ENCODE results near the gene MS4A10. TPM values are rescaled to one million over a fixed set of nuclear protein-coding genes. Genes with fewer than 3 reads are reported as not detected.
"Not testable (repeated sequence)": the region's sequence is repeated elsewhere in the genome, so short reads cannot be mapped to it uniquely, and the experiment has no call there.

MS4A10 gene
- total RNA-seq: not detected in 2 replicates
- polyA plus RNA-seq (2012): not detected

DNA sequence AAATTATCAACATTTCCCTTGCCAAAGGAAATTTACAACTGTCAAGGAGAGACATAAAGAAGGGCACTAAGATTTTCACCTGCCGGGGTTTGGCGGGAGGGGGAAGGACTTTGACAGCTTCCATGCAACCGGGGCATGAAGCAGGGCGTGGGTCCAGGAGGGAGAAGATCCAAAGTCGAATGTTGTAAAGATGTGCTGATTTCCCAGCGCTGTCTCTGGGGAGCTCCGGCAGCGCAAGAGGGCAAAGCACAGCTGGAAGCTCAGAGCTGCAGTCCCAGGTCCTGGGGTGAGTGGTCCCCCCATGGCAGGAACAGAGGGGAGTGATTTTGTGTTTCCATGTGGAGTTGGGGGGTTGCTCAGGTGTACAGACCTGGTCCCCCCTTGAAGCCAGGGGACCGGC lies at the start of gene MS4A10:
MS4A10 (plus strand) TSS at position 198 of the 400 bp plus-strand sequence. CDS start 5,003 bp downstream, outside the sequence.
- no peak for DNase-seq (ENCODE audit: low read depth)

GRCh38 chr11:60739114-60739513 lies 46.0 kb upstream of the MS4A10 start:
- no peak for DNase-seq (ENCODE audit: low read depth)

- DNase-seq (ENCODE audit: low read depth): no peak
Measured at GRCh38 chr11:60740573-60740972, 44.6 kb upstream of the MS4A10 start.

DNA sequence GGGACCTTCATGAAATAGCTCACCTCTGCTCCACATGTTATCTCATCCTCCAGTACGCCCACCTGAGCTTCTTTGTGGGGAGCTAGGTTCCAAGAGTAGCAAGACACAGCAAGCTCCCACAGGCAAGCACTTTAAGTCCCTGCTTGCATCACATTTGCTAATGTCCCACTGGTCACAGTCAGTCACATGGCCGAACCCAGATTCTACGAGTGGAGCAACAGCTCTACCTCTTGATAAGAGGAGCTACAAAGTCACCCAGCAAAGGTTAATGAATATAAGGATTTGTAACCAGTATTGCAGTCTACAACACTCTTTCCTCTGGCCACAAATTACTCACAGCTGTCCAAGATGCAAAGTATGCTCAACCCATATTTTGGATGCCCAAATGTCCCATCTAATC lies 43.7 kb upstream of the MS4A10 start:
- no peak for DNase-seq (ENCODE audit: low read depth)

GRCh38 chr11:60743058-60743457 lies 42.1 kb upstream of the MS4A10 start:
- no peak for DNase-seq (ENCODE audit: low read depth)

DNA sequence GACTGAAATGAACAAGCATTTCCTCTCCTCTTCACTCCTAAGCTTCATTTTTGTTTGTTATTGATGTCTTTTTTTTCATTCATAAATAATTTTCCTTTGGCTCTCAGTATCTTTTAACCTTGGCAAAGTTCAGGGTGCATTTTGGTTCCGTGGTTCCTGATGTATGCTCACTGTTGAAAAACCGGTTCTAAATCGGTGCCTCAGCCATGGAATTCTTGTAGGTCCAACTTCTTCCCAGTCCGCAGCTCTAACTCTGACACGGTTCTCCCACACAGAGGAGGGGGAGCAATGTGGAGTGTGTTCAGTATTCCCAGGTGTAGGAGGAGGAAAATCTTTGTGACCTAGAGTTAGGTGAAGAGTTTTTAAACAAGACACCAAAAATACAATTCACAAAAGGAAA lies 41.0 kb upstream of the MS4A10 start:
- DNase-seq (ENCODE audit: low read depth): no peak

DNA sequence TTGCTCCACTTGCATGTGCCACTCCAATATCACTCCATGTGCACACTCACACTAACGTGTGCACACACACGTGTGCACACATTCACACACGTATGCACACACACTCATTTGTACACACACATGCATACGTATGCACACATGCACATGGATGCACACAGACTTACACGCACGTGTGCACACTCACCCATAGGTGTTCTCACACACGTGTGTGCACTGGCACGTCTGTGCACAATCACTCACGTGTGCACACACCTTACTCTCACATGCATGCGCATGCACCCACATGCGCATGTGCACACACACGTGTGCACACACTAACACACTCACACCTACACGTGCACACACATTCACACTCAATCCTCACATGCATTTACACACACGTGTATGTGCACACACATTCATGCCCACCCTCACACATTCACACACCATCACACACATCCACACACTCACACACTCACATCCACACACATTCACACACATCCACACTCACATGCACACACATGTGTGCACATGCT lies 37.7 kb upstream of the MS4A10 start:
- DNase-seq (ENCODE audit: low read depth): no peak

DNA sequence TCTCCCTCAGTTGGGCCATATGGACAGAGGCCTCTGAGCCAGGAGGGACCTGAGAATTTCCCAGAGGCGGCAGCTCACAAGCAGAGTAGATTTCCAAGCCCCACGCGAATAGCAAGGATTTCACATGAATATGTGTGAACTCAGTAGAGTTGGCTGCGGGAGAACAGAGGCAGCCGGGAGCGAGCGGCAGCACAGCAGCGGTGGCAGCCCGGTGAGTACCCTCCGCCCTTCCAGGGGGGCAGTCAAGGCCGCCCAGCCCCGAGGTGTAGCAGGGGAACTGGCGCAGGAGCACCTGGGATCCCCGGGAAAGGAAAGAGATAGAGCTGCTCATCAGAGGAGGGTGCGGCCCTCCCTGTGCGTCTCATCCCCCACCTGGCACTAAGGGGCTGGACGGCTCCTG lies 36.9 kb upstream of the MS4A10 start:
- DNase-seq (ENCODE audit: low read depth): no peak

DNA sequence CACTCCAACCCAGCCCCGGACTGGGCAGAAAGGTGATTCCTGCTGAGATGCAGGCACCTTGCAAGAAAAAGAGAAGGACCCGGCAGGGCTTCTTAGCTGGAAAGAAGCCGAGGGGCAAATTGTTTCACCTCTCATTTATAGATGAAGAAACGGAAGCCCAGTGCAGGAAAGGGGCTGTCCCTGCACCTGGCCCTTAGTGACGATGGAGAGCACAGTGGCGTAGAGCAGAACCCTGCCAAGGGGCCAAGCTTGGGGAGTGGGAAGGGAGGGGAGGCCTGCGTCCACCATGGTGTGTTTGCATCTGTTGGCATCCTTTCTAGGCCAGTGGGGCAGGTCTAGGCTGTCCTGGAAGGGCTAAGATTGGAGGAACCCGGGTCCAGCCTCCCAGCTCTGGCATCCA lies 36.3 kb upstream of the MS4A10 start:
- DNase-seq (ENCODE audit: low read depth): no peak

DNA sequence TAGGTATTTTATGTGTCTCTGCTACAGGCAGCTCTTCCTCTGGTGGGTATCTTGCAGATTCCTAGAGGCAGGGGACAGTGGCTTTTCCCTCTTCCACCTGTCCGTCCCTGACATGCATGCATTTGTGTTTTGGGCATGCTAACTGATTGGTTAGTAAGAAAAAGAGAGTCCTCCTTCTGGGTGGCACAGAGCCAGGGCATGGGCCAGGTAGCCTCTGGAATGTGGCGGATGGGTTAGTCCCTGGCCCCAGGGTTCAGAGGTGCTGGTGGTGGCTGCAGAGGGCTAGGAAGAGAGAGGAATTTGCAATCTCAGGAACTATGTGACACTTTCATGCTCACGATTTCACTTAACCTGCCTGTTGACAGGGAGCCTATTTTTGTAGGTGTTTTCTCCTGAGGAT lies 34.2 kb upstream of the MS4A10 start:
- DNase-seq (ENCODE audit: low read depth): no peak

DNA sequence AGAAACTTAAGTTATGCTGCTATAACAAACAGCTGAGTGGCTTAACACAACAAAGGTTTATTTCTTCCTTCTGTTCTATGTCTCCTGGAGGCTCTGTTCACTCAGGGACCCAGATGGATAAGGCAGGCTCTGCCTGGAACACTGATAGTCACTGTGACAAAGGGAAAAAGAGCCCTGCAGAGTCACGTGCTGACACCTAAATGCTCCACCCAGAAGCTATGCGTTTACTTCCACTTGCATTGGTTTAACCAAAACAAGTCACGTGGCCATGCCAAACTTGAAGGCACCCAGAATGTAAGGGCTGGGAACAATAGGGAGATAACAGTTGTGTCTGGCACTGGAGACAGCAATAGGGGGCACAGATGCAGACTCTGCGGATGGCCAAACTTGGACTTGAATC lies 31.8 kb upstream of the MS4A10 start:
- DNase-seq (ENCODE audit: low read depth): no peak

DNA sequence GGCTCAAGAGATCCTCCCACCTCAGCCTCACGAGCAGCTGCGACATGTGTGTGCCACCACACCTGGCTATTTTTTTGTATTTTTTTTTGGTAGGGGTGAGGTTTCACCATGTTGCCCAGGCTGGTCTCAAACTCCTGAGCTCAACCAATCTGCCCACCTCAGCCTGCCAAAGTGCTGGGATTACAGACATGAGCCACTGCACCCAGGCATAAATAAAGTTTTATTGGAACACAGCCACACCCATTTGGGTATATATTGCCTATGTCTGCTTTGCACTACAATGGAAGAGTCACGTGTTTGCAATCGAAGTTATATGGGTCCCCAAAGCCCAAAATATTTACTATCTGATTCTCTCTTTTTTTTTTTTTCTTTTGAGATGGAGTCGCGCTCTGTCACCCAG lies 30.2 kb upstream of the MS4A10 start:
- no peak for DNase-seq (ENCODE audit: low read depth)

GRCh38 chr11:60756307-60757032 lies 28.7 kb upstream of the MS4A10 start, which contains the start of gene MS4A15:
Gene MS4A15 (plus strand): TSS chr11:60756867. CDS start chr11:60763734, 6,867 bp downstream.
- peak; percentile 71 for DNase-seq (ENCODE audit: low read depth)

GRCh38 chr11:60757231-60757800 lies 27.8 kb upstream of the MS4A10 start:
- DNase-seq (ENCODE audit: low read depth): no peak

DNA sequence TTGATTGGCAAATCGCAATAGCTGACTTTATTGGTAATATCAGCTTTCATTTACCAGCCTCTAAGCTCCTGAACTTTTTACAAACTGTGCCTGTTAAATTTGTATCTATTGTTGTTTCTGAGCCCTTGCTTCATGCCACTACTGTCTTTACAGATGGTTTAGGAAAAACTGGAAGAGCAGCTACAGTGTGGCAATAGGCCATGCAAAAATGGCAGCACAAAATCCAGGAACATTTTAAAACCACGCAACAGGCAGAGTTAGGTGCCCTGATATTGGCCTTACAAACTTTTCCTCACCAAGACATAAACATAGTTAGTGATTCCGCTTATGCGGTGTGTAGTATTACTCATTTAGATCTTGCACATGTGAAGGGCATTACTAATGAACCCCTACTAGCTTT lies 26.5 kb upstream of the MS4A10 start:
- not testable (repeated sequence) for DNase-seq (ENCODE audit: low read depth)

DNA sequence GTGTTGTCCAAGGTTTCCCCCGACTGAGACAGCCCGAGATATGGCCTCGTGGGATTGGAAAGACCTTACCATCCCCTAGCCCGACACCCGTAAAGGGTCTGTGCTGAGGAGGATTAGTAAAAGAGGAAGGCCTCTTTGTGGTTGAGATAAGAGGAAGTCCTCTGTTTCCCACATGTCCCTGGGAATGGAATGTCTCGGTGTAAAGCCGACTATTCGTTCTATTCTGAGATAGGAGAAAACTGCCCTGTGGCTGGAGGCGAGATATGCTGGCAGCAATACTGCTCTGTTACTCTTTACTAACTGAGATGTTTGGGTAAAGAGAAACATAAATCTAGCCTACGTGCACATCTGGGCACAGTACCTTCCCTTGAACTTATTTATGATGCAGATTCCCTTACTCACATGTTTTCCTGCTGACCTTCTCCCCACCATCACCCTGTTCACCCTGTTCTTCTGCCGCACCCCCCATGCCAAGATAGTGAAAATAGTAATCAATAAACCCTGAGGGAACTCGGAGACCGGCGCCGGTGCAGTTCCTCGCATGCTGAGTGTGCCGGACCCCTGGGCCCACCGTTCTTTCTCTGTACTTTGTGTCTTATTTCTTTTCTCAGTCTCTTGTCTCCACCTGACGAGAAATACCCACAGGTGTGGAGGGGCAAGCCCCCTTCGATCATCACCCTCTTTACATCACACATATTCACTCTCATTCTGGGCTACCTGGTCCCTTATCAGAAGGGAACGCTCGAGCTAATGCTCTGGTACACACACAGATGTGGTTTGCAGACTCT lies 25.5 kb upstream of the MS4A10 start:
- DNase-seq (ENCODE audit: low read depth): not testable (repeated sequence)

GRCh38 chr11:60761436-60762190 lies 23.5 kb upstream of the MS4A10 start:
- peak; percentile 62 for DNase-seq (ENCODE audit: low read depth)

DNA sequence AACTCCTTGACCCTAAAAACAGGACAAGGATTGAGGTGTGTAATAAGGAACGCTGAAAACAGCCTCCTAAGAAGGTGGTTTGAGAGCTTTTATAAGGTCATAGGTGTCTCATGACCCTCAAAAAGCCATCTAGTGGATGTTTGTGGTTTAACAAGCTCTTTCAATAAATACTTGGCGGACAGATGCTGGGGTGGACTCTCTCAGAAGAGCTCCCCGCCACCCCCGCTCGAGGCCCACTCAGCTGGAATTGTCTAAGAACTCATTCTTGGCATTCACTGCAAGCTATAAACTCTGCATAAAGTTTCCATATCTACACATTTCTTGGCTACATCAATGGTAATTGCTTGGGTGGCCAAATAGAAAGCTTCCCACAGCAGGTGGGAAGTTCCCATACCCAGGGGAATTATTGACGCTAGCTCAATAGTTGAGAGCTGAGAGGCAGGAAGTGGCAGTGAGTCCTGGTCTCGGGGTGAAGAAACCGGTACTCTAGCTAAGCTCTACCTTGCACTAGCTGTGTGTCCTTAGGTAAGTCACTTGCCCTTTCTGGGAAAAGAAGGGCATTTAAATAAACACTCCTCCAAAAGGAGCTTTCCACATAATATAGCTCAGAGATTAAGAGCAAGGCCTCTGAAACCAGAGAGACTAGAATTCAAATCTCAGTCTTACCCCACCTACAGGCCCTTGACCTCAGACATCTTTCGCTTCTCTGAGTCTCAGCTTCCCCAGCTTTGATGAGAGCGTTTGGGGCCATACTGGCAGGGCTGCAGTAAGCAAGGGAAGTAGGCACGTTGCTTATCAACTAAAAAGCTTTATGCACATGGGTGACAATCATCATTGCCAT lies 22.1 kb upstream of the MS4A10 start:
- DNase-seq (ENCODE audit: low read depth): peak; percentile 49

- DNase-seq (ENCODE audit: low read depth): no peak
Measured at GRCh38 chr11:60763692-60764369, 21.3 kb upstream of the MS4A10 start.

- no peak for DNase-seq (ENCODE audit: low read depth)
Measured at GRCh38 chr11:60764879-60765278, 20.3 kb upstream of the MS4A10 start.
